Glomerular visceral epithelial cell (primary cell): ENCODE measurements around the gene RTKN.
"Not testable (repeated sequence)": the region's sequence is repeated elsewhere in the genome, so short reads cannot be mapped to it uniquely, and the experiment has no call there.

Source experiments
- DNase-seq: peaks from one replicate; pipeline ENCODE4 v3.0.0-alpha.2; 2016; ENCODE audit errors: extremely low spot score

Gene RTKN

DNA sequence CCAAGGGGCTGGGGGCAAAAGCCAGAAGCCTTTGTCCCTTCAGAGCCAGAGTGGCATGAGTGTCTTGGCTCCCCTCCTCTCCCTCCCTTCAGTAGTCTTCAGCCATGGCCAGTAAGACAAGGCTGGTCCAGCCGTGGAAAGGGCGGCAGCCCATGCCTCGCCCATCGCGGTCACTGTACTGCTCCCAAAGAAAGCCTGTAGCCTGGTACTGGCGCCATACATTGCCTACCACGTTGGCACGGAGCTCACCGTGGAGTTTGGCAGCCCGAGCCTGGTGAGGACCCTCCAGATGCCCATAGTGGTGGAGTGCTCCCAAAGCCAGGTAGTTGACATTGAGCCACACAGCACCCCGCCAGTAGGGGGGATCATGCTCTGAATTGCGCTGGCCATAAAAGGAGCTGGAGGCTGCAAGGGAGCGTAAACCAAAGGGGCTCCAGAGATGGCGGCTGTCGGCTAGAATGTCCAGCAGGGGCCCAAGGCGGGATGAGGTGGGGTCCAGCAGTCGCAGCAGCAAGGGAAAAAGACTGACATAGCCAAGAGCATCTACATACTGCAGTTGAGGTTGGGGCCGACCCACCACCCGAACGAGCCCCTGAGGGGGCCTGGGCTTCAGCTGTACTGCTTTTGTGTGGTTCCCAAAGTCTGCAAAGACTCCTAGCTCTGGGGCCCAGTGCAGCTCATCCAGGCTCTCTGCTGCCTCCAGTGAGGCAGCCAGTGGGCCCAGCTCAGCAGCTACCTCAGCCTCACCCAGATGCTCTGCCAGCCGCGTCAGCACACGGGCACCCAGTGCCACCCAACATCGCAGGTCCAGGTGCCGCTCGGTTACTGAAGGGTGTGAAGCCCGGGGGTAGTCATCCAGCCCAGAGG is 19.7 kb upstream of the RTKN start:
- no peak for DNase-seq

DNA sequence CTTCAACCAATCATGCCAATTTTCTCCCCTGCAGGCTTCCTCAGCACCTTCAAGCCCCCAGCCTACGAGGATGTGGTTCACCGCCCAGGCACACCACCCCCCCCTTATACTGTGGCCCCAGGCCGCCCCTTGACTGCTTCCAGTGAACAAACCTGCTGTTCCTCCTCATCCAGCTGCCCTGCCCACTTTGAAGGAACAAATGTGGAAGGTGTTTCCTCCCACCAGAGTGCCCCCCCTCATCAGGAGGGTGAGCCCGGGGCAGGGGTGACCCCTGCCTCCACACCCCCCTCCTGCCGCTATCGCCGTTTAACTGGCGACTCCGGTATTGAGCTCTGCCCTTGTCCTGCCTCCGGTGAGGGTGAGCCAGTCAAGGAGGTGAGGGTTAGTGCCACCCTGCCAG is 18.4 kb upstream of the RTKN start:
- DNase-seq, result not testable (repeated sequence)

GRCh38 chr2:74459503-74460118 is 17.9 kb upstream of the RTKN start:
- not testable (repeated sequence) for DNase-seq

GRCh38 chr2:74458938-74459363 is 17.2 kb upstream of the RTKN start:
- DNase-seq, result no peak

- peak; percentile 100 for DNase-seq
Measured at GRCh38 chr2:74458132-74458937, 16.6 kb upstream of the RTKN start, which contains the start of gene WBP1. TSS of gene WBP1 (plus strand) at chr2:74458438. CDS start at chr2:74458603, 165 bp downstream.

GRCh38 chr2:74457549-74458131 is 15.9 kb upstream of the RTKN start:
- DNase-seq, result peak; percentile 63

DNA sequence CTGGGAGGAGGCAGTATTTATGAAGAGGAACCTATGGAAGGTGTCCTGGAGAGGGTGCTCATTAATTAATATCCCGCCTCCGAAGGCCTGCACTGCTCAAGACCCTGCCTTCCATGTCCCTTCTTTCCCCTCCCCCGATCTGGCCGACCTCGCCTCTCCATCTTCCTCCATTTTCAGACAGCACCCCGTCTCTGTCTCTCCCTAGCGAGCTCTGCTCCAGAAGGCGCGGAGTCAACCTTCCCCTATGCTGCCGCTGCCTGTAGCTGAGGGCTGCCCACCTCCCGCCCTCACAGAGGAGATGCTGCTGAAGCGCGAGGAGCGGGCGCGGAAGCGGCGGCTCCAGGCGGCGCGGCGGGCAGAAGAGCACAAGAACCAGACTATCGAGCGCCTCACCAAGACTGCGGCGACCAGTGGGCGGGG is 15.4 kb upstream of the RTKN start:
- no peak for DNase-seq

GRCh38 chr2:74454654-74455511 is 13.1 kb upstream of the RTKN start, which contains the start of gene INO80B:
TSS of gene INO80B (plus strand) at chr2:74455087. CDS start at chr2:74455117, 30 bp downstream.
- peak; percentile 96 for DNase-seq

DNA sequence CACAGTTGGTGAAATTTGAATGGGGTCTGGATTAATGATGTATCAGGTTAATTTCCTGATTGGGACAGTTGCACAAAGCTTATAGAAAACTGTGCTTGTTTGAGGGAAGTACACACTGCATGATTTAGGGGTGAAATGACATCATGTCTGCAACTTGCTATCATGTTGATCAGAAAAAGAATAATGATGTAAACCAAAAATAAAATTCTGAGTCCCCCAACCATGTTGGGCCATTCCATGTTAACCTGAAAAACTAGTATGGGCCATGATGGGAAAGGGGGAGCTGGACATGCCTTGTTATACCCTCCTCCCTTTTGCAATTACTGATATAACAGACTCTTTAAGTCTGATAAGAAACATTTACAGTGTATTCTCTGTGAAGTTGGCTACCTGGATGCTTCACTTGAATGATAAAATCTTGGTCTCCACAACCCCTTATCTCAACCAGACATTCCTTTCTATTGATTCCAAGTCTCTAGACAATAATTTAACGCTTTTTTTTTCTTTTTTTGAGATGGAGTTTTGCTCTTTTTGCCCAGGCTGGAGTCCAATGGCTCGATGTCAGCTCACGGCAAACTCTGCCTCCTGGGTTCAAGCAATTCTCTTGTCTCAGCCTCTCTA is 8.9 kb upstream of the RTKN start:
- no peak for DNase-seq

DNA sequence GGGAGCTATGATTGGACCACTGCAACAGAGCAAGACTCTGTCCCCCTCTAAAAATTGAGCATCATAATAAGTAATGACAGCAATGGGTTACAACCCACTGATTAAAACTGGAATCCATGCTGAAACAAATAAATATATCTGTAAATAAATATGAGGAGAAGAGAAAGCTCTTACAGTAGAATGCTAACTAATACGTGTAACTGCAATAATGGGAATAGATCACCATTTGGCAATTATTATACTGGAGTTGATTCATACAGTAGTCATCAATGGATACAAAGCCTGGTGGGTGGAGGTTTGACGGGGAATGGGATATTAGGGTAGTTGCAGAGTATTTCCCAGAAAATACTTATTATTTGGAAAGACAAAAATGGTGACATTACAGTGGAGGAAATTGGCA is 7.0 kb upstream of the RTKN start:
- DNase-seq, result no peak

DNA sequence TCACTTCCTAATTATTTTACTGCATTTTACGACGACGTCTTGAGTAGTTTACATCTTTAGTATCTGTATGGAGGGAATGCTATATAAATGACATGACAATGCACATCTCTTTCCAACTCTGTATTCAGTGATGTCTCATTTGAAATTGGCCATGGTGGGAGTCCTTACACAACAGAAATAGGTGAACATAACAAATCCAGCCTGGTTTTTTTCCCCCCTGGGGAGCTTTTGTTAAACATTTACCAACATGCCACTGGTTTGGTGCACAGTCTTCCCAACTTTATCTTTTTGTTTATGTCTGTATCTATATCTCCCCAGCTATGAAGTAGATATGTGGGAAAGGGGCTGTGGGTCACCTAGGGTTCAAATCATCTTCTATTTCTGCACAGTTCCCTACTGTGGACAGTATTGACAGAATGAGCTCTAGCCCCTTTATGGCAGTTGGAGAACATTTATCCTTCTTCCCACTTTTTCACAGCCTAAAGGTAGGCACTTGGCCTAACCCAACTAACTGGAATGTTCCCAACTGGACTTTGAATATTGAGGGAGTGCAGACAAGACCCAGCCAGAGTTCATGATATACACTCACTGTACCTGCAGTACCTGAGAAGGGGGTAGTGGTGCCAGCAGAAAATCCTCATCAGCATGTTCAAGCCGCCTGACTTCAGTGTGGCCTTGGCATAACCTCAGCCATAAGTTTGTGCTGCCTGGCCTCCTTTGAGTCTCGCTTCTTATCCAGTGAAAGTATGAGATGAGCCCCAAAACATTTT is 5.7 kb upstream of the RTKN start:
- no peak for DNase-seq

- DNase-seq, result no peak
Measured at GRCh38 chr2:74444498-74445318, 3.0 kb upstream of the RTKN start.

DNA sequence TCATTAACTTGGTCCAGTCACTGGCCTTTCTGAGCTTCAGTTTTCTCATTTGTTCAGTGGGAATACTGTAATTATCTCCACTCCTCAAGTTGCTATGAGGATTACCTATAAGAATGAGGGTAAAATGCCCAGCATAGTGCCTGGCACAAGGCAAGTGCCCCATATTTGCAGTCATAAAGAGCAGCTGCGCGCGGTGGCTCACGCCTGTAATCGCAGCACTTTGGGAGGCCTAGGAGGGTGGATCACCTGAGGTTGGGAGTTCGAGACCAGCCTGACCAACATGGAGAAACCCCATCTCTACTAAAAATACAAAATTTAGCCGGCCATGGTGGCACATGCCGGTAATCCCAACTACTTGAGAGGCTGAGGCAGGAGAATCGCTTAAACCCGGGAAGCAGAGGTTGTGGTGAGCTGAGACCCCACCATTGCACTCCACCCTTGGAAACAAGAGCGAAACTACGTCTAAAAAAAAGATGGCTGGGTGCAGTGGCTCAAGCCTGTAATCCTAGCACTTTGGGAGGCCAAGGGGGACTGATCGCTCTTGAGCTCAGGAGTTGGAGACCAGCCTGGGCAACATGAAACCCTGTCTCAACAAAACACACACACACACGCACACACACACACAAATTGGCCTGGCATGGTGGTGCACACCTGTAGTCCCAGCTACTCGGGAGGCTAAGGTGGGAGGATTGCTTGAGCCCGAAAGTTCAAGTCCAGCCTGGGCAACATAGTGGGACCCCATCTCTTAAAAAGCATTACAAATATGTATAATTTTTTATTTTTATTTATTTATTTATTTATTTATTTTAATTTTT is 953 bp upstream of the RTKN start:
- DNase-seq, result not testable (repeated sequence)

DNA sequence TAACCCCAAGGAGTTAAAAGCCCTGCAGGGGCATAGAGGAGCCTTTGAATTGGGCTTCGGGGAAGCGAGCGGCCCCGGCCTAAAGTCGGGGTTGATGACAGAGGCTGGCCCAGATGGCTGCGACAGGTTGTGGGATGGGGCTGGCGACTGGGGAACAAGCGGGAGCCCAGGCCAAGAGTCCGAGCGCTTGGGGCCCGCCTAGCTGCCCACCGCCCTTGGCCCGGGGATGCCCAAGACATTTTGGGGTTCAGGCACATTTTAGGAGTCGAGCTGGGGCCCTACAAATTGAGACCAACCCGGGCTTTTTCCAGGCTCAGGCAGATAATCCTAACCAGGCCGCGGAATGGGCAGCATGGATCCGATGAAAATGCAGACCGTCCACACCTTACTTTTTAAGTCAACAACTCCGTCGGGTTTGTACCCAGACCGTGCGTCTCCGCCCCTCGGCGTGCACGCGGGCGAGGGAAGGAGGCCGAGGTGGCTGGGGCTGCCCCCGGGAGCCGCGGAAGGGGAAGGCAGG is 507 bp downstream of the RTKN start:
- DNase-seq, result no peak

- peak; percentile 86 for DNase-seq
Measured at GRCh38 chr2:74440378-74441169, 1.2 kb downstream of the RTKN start.

DNA sequence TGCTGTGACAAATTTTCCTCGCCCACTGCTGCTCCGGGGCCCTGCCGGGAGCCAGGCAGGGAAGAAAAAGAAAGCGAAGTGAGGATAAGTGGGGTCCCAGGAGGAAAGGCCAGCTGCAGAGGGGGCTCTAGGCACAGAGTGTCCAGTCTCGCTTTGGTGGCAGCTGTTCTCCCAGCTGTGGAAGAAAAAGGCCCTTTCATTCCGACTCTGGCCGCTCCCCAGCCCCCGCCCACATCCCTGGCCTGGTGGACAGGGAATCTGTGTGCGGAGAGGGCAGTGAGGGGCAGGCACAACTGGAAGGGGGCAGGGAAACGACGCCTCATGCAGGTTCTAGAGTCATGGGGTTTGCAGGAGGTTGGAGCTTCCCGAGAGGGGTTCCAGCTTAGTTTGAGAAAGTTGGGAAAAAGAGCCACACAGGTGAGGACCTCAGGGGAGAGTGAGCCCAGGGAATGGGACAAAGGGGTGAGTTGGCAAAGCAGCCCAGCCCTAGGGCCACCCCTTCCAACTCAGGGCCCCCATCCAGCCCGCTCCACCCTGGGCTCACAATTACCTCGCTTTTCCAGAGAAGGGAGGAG is 1.8 kb downstream of the RTKN start:
- DNase-seq, result peak; percentile 34
